ENCODE results near the gene ZDHHC5.

The ZDHHC5 gene

GRCh38 chr11:57640068-57640800, 27.7 kb upstream of the ZDHHC5 start:
- peaks cover 3 to 9% (median 4%) of the 10 kb centered on the region in 11 experiments for H3K27me3 ChIP-seq
- no peaks in the 10 kb centered on the region for H3K9me3 ChIP-seq (replicated peaks in 1 of 11)
- peaks cover 51 to 79% (median 69%) of the 10 kb centered on the region in 10 experiments for H3K4me1 ChIP-seq
- peak overlapping the region in 10 of 11 experiments; percentile 78 to 91 (median 86); a peak in 19 of 22 replicates for H3K9ac ChIP-seq
- peak overlapping the region; percentile 26 to 88 (median 82); a peak in 20 of 22 replicates for H3K27ac ChIP-seq
- peak overlapping the region; percentile 83 to 98 (median 93) for H3K4me2 ChIP-seq
- TF ChIP-seq Cebpa-rat (IDR thresholded peaks at IDR 0.05), result no peak
- H3K36me3 ChIP-seq, result no peaks in the 10 kb centered on the region
- H3K4me3 ChIP-seq, result peak overlapping the region in 9 of 10 experiments; percentile 72 to 86 (median 81); a peak in 16 of 20 replicates
- peaks cover 0 to 15% (median 3%) of the 10 kb centered on the region in 11 experiments; a peak in 7 of 22 replicates for H4K20me1 ChIP-seq

GRCh38 chr11:57641011-57641807, 26.7 kb upstream of the ZDHHC5 start:
- Histone ChIP-seq H3K27me3 (peaks cover 13 to 19% (median 14%) of the 10 kb centered on the region in 11 experiments), H3K4me2 (peak overlapping the region; percentile 83 to 98 (median 93)), H3K27ac (peak overlapping the region in 8 of 11 experiments; percentile 73 to 88 (median 84); a peak in 16 of 22 replicates), H3K9ac (peak overlapping the region in 9 of 11 experiments; percentile 28 to 91 (median 85); a peak in 16 of 22 replicates), H3K4me1 (peaks cover 60 to 88% (median 76%) of the 10 kb centered on the region in 10 experiments), H3K36me3 (no peaks in the 10 kb centered on the region), H4K20me1 (peaks cover 0 to 24% (median 12%) of the 10 kb centered on the region in 11 experiments; a peak in 12 of 22 replicates), H3K4me3 (peak overlapping the region in 3 of 10 experiments; percentile 80 to 84 (median 84); a peak in 4 of 20 replicates), H3K9me3 (replicated peaks in 1 of 11) (no peaks in the 10 kb centered on the region)
- TF ChIP-seq Cebpa-rat (IDR thresholded peaks at IDR 0.05), result no peak

- Histone ChIP-seq H3K4me2 (peak overlapping the region in 7 of 11 experiments; percentile 88 to 98 (median 94); a peak in 10 of 22 replicates), H3K27ac (peak overlapping the region in 6 of 11 experiments; percentile 71 to 87 (median 82); a peak in 6 of 22 replicates), H3K4me1 (peaks cover 75 to 99% (median 90%) of the 10 kb centered on the region in 10 experiments), H3K27me3 (peaks cover 38 to 45% (median 39%) of the 10 kb centered on the region in 11 experiments), H3K36me3 (no peaks in the 10 kb centered on the region), H3K4me3 (no peak overlapping the region), H4K20me1 (peaks cover 0 to 50% (median 36%) of the 10 kb centered on the region in 11 experiments; a peak in 18 of 22 replicates), H3K9ac (peak overlapping the region in 1 of 11 experiments; percentile 76; a peak in 1 of 22 replicates), H3K9me3 (replicated peaks in 1 of 11) (no peaks in the 10 kb centered on the region)
- TF ChIP-seq Cebpa-rat (IDR thresholded peaks at IDR 0.05), result no peak
Observed at GRCh38 chr11:57643802-57644201, 24.1 kb upstream of the ZDHHC5 start.

GRCh38 chr11:57644748-57645688, 22.9 kb upstream of the ZDHHC5 start:
- H3K4me1 ChIP-seq, result peaks cover 71 to 97% (median 87%) of the 10 kb centered on the region in 10 experiments
- no peak overlapping the region for H3K9ac ChIP-seq
- peak overlapping the region; percentile 3 to 98 (median 23); a peak in 11 of 22 replicates for H3K4me2 ChIP-seq
- peaks cover 46 to 56% (median 50%) of the 10 kb centered on the region in 11 experiments for H3K27me3 ChIP-seq
- H4K20me1 ChIP-seq, result peaks cover 0 to 57% (median 42%) of the 10 kb centered on the region in 11 experiments; a peak in 18 of 22 replicates
- H3K9me3 ChIP-seq (replicated peaks in 1 of 11), result no peaks in the 10 kb centered on the region
- no peak overlapping the region for H3K27ac ChIP-seq
- no peak for TF ChIP-seq Cebpa-rat (IDR thresholded peaks at IDR 0.05)
- no peak overlapping the region for H3K4me3 ChIP-seq
- no peaks in the 10 kb centered on the region for H3K36me3 ChIP-seq

GRCh38 chr11:57645689-57646085, 22.2 kb upstream of the ZDHHC5 start:
- H3K4me2 ChIP-seq, result peak overlapping the region in 10 of 11 experiments; percentile 17 to 99 (median 87); a peak in 19 of 22 replicates
- peaks cover 65 to 94% (median 84%) of the 10 kb centered on the region in 10 experiments for H3K4me1 ChIP-seq
- no peak overlapping the region for H3K27ac ChIP-seq
- H3K4me3 ChIP-seq, result no peak overlapping the region
- H4K20me1 ChIP-seq, result peaks cover 0 to 56% (median 42%) of the 10 kb centered on the region in 11 experiments; a peak in 18 of 22 replicates
- TF ChIP-seq Cebpa-rat (IDR thresholded peaks at IDR 0.05), result no peak
- H3K27me3 ChIP-seq, result peaks cover 46 to 63% (median 57%) of the 10 kb centered on the region in 11 experiments
- no peaks in the 10 kb centered on the region for H3K36me3 ChIP-seq
- H3K9ac ChIP-seq, result no peak overlapping the region
- no peaks in the 10 kb centered on the region for H3K9me3 ChIP-seq (replicated peaks in 1 of 11)

- Histone ChIP-seq H4K20me1 (peaks cover 0 to 50% (median 42%) of the 10 kb centered on the region in 11 experiments; a peak in 18 of 22 replicates), H3K36me3 (no peaks in the 10 kb centered on the region), H3K4me2 (peak overlapping the region in 10 of 11 experiments; percentile 17 to 99 (median 87); a peak in 19 of 22 replicates), H3K27me3 (peaks cover 46 to 69% (median 63%) of the 10 kb centered on the region in 11 experiments), H3K4me3 (no peak overlapping the region), H3K4me1 (peaks cover 58 to 88% (median 78%) of the 10 kb centered on the region in 10 experiments), H3K9me3 (replicated peaks in 1 of 11) (no peaks in the 10 kb centered on the region), H3K27ac (no peak overlapping the region), H3K9ac (no peak overlapping the region; a peak in 1 of 22 replicates)
- no peak for TF ChIP-seq Cebpa-rat (IDR thresholded peaks at IDR 0.05)
Observed at GRCh38 chr11:57646194-57646798, 21.6 kb upstream of the ZDHHC5 start.

- Histone ChIP-seq H3K27ac (no peak overlapping the region), H4K20me1 (peaks cover 0 to 47% (median 42%) of the 10 kb centered on the region in 11 experiments; a peak in 18 of 22 replicates), H3K9ac (no peak overlapping the region), H3K4me1 (peaks cover 53 to 82% (median 72%) of the 10 kb centered on the region in 10 experiments), H3K4me3 (no peak overlapping the region), H3K27me3 (peaks cover 46 to 73% (median 68%) of the 10 kb centered on the region in 11 experiments), H3K9me3 (replicated peaks in 1 of 11) (no peaks in the 10 kb centered on the region), H3K4me2 (peak overlapping the region in 10 of 11 experiments; percentile 15 to 99 (median 88); a peak in 16 of 22 replicates), H3K36me3 (no peaks in the 10 kb centered on the region)
- TF ChIP-seq Cebpa-rat (IDR thresholded peaks at IDR 0.05), result no peak
Observed at GRCh38 chr11:57646799-57647303, 21.1 kb upstream of the ZDHHC5 start.

All from BLaER1 treated with 17β-estradiol and CSF1 and Interleukin-3, amounts not matched to agents 10 nM and 100 nM (cell line).